Measurements from ENCODE around the gene MOSMO. TPM values are rescaled to one million over a fixed set of nuclear protein-coding genes. Genes with fewer than 3 reads are reported as not detected.
"Not testable (repeated sequence)": the region's sequence is repeated elsewhere in the genome, so short reads cannot be mapped to it uniquely, and the experiment has no call there.

Gene MOSMO
- total and polyA plus RNA-seq, 2 donors (not counting 1 experiment from before 2014, with no cell fraction given) = 13.0 to 20.2 TPM

GRCh38 chr16:22002047-22002446, 5.9 kb upstream of the MOSMO start:
- not testable (repeated sequence) for H3K27ac Mint-ChIP-seq

GRCh38 chr16:22003195-22003594, 4.7 kb upstream of the MOSMO start:
- Histone ChIP-seq H3K36me3 (replicated peaks in 1 of 2; ENCODE audit: control extremely low read depth in 1 of 2, control insufficient read depth in 1 of 2, extremely low read depth in 1 of 2, insufficient read depth in 2 of 2, low read length in 1 of 2) (no peaks in the 10 kb centered on the region), H2AFZ (ENCODE audit: insufficient read depth, low read depth, low read length, poor library complexity, severe bottlenecking) (no peak overlapping the region), H3K9me3 (ENCODE audit: control extremely low read depth in 1 of 3, control insufficient read depth in 2 of 3, insufficient read depth in 1 of 3, low read length in 2 of 3) (no peaks in the 10 kb centered on the region), H3K4me2 (replicated peaks; ENCODE audit: low read depth, low read length, poor library complexity, severe bottlenecking) (no peak overlapping the region), H3K9ac (ENCODE audit: low read length) (no peak overlapping the region), H4K20me1 (ENCODE audit: control insufficient read depth, insufficient read depth, low read length, poor library complexity, severe bottlenecking) (no peaks in the 10 kb centered on the region), H3K4me3 (ENCODE audit: control extremely low read depth in 1 of 5, extremely low read depth in 1 of 5, insufficient read depth in 1 of 5, low read depth in 2 of 5, low read length in 4 of 5) (no peak overlapping the region), H3K27ac (ENCODE audit: low read length in 2 of 2) (no peak overlapping the region), H3K79me2 (ENCODE audit: control insufficient read depth, insufficient read depth, low read length) (peaks cover 40% of the 10 kb centered on the region), H3K27me3 (replicated peaks in 1 of 4; ENCODE audit: control extremely low read depth in 1 of 4, control insufficient read depth in 3 of 4, insufficient read depth in 4 of 4, low read length in 3 of 4) (no peaks in the 10 kb centered on the region), H3K4me1 (ENCODE audit: control insufficient read depth in 2 of 2, insufficient read depth in 2 of 2, low read length in 2 of 2) (peaks cover 12 to 18% of the 10 kb centered on the region in 2 donors)
- ChIA-PET CTCF (interaction anchor here (0.6 to 15.3 kb wide), 7 partner anchors 13 to 298 kb away, joined by 3 to 290 read pairs (median 10); no protein-coding TSS in a partner anchor), POLR2A (interaction anchor here (2.5 kb wide), 1 partner anchor 186 kb away, joined by 8 read pairs; no protein-coding TSS in a partner anchor)
- Mint-ChIP-seq H3K4me3 (no peak overlapping the region), H3K27ac (no peak overlapping the region), H3K27me3 (no peaks in the 10 kb centered on the region), H3K4me1 (peaks cover 15% of the 10 kb centered on the region), H3K9me3 (ENCODE audit: insufficient read depth) (no peaks in the 10 kb centered on the region)
- DNase-seq (no peak), ATAC-seq (ENCODE audit: low read depth) (no peak)
- 88% methylated on average over 1 of the region's 4 CpGs for WGBS (ENCODE audit: insufficient coverage)
- TF ChIP-seq CTCF (IDR thresholded peaks at IDR 0.05) = no peak
- no peak for TF ChIP-seq EZH2 (IDR thresholded peaks at IDR 0.05; ENCODE audit: borderline replicate concordance, insufficient read depth, low read depth, low read length, poor library complexity, severe bottlenecking)
- intact Hi-C loops (cut with micrococcal nuclease) = no loop called here

More at GRCh38 chr16:22002047-22002446, 5.9 kb upstream of the MOSMO start:
- peaks cover 10% of the 10 kb centered on the region for H3K4me1 Mint-ChIP-seq
- intact Hi-C loops (cut with micrococcal nuclease); H3K4me2 ChIP-seq (replicated peaks; ENCODE audit: low read depth, low read length, poor library complexity, severe bottlenecking); H3K27me3 ChIP-seq (replicated peaks in 1 of 4; ENCODE audit: control extremely low read depth in 1 of 4, control insufficient read depth in 3 of 4, insufficient read depth in 4 of 4, low read length in 3 of 4); H3K27ac ChIP-seq (ENCODE audit: low read length in 2 of 2); H3K4me3 ChIP-seq (ENCODE audit: control extremely low read depth in 1 of 5, extremely low read depth in 1 of 5, insufficient read depth in 1 of 5, low read depth in 2 of 5, low read length in 4 of 5); H3K9me3 ChIP-seq (ENCODE audit: control extremely low read depth in 1 of 3, control insufficient read depth in 2 of 3, insufficient read depth in 1 of 3, low read length in 2 of 3); H3K4me3 Mint-ChIP-seq; H3K27me3 Mint-ChIP-seq; H3K9me3 Mint-ChIP-seq (ENCODE audit: insufficient read depth); H4K20me1 ChIP-seq (ENCODE audit: control insufficient read depth, insufficient read depth, low read length, poor library complexity, severe bottlenecking); ATAC-seq (ENCODE audit: low read depth); H3K36me3 ChIP-seq (replicated peaks in 1 of 2; ENCODE audit: control extremely low read depth in 1 of 2, control insufficient read depth in 1 of 2, extremely low read depth in 1 of 2, insufficient read depth in 2 of 2, low read length in 1 of 2); DNase-seq; H3K9ac ChIP-seq (ENCODE audit: low read length); H2AFZ ChIP-seq (ENCODE audit: insufficient read depth, low read depth, low read length, poor library complexity, severe bottlenecking): not testable (repeated sequence)
- Histone ChIP-seq H3K79me2 (ENCODE audit: control insufficient read depth, insufficient read depth, low read length) (peaks cover 32% of the 10 kb centered on the region), H3K4me1 (ENCODE audit: control insufficient read depth in 2 of 2, insufficient read depth in 2 of 2, low read length in 2 of 2) (peaks cover 9 to 13% of the 10 kb centered on the region in 2 donors)
- WGBS (ENCODE audit: insufficient coverage) = no CpG with 5 or more reads among the region's 1 CpG
- POLR2A ChIA-PET = interaction anchor here (0.6 to 2.5 kb wide), 3 partner anchors 10 to 318 kb away, joined by 4 to 8 read pairs (median 6); no protein-coding TSS in a partner anchor
- CTCF ChIA-PET = interaction anchor here (0.6 to 15.3 kb wide), 24 partner anchors 11 to 319 kb away, joined by 3 to 290 read pairs (median 4); partner anchors contain the start of genes POLR3E and UQCRC2
